Testis (tissue), 2 donors: ENCODE data around the gene UBE2E1.

Experiments
- POLR2A ChIP-seq: fragments of 450-650 bp; IDR thresholded peaks from one replicate; pipeline ENCODE4 v1.6.1; 2017; ENCODE audit warnings: antibody characterized with exemption, mild to moderate bottlenecking, moderate library complexity
- TF ChIP-seq, protein P1 (sequence below), 3 experiments: fragments of 450-650 bp in 2 of 3; fragments of 200-600 bp in 1 of 3; sonication (generic) in 1 of 3; IDR thresholded peaks; one replicate each; pipeline ENCODE4 v1.5.1; 2016 to 2019; ENCODE audit warnings: antibody characterized with exemption in 3 of 3, mild to moderate bottlenecking in 2 of 3, moderate library complexity in 1 of 3

- TF ChIP-seq, protein P1, sequence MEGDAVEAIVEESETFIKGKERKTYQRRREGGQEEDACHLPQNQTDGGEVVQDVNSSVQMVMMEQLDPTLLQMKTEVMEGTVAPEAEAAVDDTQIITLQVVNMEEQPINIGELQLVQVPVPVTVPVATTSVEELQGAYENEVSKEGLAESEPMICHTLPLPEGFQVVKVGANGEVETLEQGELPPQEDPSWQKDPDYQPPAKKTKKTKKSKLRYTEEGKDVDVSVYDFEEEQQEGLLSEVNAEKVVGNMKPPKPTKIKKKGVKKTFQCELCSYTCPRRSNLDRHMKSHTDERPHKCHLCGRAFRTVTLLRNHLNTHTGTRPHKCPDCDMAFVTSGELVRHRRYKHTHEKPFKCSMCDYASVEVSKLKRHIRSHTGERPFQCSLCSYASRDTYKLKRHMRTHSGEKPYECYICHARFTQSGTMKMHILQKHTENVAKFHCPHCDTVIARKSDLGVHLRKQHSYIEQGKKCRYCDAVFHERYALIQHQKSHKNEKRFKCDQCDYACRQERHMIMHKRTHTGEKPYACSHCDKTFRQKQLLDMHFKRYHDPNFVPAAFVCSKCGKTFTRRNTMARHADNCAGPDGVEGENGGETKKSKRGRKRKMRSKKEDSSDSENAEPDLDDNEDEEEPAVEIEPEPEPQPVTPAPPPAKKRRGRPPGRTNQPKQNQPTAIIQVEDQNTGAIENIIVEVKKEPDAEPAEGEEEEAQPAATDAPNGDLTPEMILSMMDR (IDR thresholded peaks at IDR 0.05), result no peak
- no peak for TF ChIP-seq POLR2A
These were observed 84.2 kb downstream of the UBE2E1 start for GRCh38 chr3:23889950-23890349.
